NT2/D1 (cell line): Measurements from ENCODE around the gene SP4.

Experiments
- SUZ12 ChIP-seq: IDR thresholded peaks from 2 replicates; pipeline ENCODE4 v1.6.1; 2011; ENCODE audit not compliant: insufficient read length, insufficient read depth; ENCODE audit errors: extremely low read depth
- ZNF274 ChIP-seq: IDR thresholded peaks from 2 replicates; pipeline ENCODE4 v1.6.1; 2011; ENCODE audit warnings: mild to moderate bottlenecking, low read depth, low read length

GRCh38 chr7:21514062-21514461 is 86.2 kb downstream of the SP4 start:
- no peak for TF ChIP-seq SUZ12
- no peak for TF ChIP-seq ZNF274
